HepG2 (cell line): ENCODE measurements around the gene FBXL13. TPM values are rescaled to one million over a fixed set of nuclear protein-coding genes. Genes with fewer than 3 reads are reported as not detected.

ENCODE experiments used
- AGO1 ChIP-seq: fragments of 200-400 bp; formaldehyde crosslinking; IDR thresholded peaks from 2 replicates; pipeline ENCODE4 v1.6.1; 2017; ENCODE audit warnings: mild to moderate bottlenecking, low read depth, low read length, moderate library complexity; ENCODE audit not compliant: poor library complexity, severe bottlenecking
- ARID3A ChIP-seq: IDR thresholded peaks from 2 replicates; pipeline ENCODE4 v1.6.1; 2012; ENCODE audit warnings: low read depth, low read length, improper control_type of control experiment
- ATF6 ChIP-seq: sonication (generic); formaldehyde crosslinking; conservative IDR thresholded peaks from 2 replicates; pipeline ENCODE4 v1.4.0; 2020; ENCODE audit warnings: missing genetic modification reagents
- BCL6 ChIP-seq: IDR thresholded peaks from 2 replicates; pipeline ENCODE4 v1.6.1; 2016; ENCODE audit warnings: missing genetic modification reagents, missing compliant biosample characterization
- CENPX ChIP-seq: sonication (generic); formaldehyde crosslinking; IDR thresholded peaks from 2 replicates; pipeline ENCODE4 v1.9.0; 2021; ENCODE audit warnings: mild to moderate bottlenecking, missing genetic modification reagents, moderate library complexity
- CHD4 ChIP-seq: fragments of 200-600 bp; sonication (generic); IDR thresholded peaks from 2 replicates; pipeline ENCODE4 v1.7.0; 2017; ENCODE audit warnings: mild to moderate bottlenecking, low read length, borderline replicate concordance
- HINFP ChIP-seq: sonication (generic); formaldehyde crosslinking; IDR thresholded peaks from 2 replicates; pipeline ENCODE4 v1.4.0; 2020; ENCODE audit warnings: low read depth, mild to moderate bottlenecking, missing genetic modification reagents
- HMG20B ChIP-seq: conservative IDR thresholded peaks from 2 replicates; pipeline ENCODE4 v1.6.1; 2016; ENCODE audit warnings: missing genetic modification reagents, missing compliant biosample characterization
- HOXA5 ChIP-seq: sonication (generic); formaldehyde crosslinking; IDR thresholded peaks from 2 replicates; pipeline ENCODE4 v1.4.0; 2020; ENCODE audit warnings: missing genetic modification reagents
- JDP2 ChIP-seq: sonication (generic); formaldehyde crosslinking; IDR thresholded peaks from 2 replicates; pipeline ENCODE4 v1.8.1; 2022; ENCODE audit warnings: missing genetic modification reagents, borderline replicate concordance
- JUNB ChIP-seq: sonication (generic); formaldehyde crosslinking; IDR thresholded peaks from 2 replicates; pipeline ENCODE4 v1.8.0; 2022; ENCODE audit warnings: missing genetic modification reagents, mild to moderate bottlenecking, borderline replicate concordance
- KLF13 ChIP-seq: sonication (generic); formaldehyde crosslinking; IDR thresholded peaks from 2 replicates; pipeline ENCODE4 v1.4.0; 2020; ENCODE audit warnings: mild to moderate bottlenecking, missing genetic modification reagents
- KLF9 ChIP-seq: IDR thresholded peaks from 2 replicates; pipeline ENCODE4 v1.6.1; 2016; ENCODE audit warnings: low read depth
- NR2C2 ChIP-seq: sonication (generic); formaldehyde crosslinking; IDR thresholded peaks from 2 replicates; pipeline ENCODE4 v1.4.0; 2020; ENCODE audit warnings: missing genetic modification reagents, mild to moderate bottlenecking, moderate library complexity, borderline replicate concordance
- SOX6 ChIP-seq, 2 experiments: fragments of 450-650 bp in 1 of 2; sonication (generic) in 1 of 2; formaldehyde crosslinking in 1 of 2; IDR thresholded peaks; 2 replicates each; pipeline versions ENCODE4 v1.4.0 to v1.6.1; 2017 to 2020; ENCODE audit warnings: antibody characterized with exemption in 1 of 2, mild to moderate bottlenecking in 1 of 2, missing genetic modification reagents in 1 of 2
- SP1 ChIP-seq, 2 experiments: fragments of 450-650 bp in 1 of 2; sonication (generic) in 1 of 2; formaldehyde crosslinking in 1 of 2; IDR thresholded peaks; 2 replicates each; pipeline versions ENCODE4 v1.4.0 to v1.6.1; 2016 to 2020; ENCODE audit warnings: missing genetic modification reagents in 1 of 2
- ZBTB37 ChIP-seq: sonication (generic); formaldehyde crosslinking; IDR thresholded peaks from 2 replicates; pipeline ENCODE4 v1.4.0; 2020; ENCODE audit warnings: mild to moderate bottlenecking, missing genetic modification reagents
- ZBTB39 ChIP-seq: sonication (generic); formaldehyde crosslinking; IDR thresholded peaks from 2 replicates; pipeline ENCODE4 v1.5.0; 2020; ENCODE audit warnings: missing genetic modification reagents
- ZNF432 ChIP-seq: sonication (generic); formaldehyde crosslinking; IDR thresholded peaks from 2 replicates; pipeline ENCODE4 v1.5.0; 2020; ENCODE audit warnings: missing genetic modification reagents, mild to moderate bottlenecking, borderline replicate concordance
- ZNF484 ChIP-seq: sonication (generic); formaldehyde crosslinking; IDR thresholded peaks from 2 replicates; pipeline ENCODE4 v1.5.1; 2020; ENCODE audit warnings: mild to moderate bottlenecking, low read depth, missing genetic modification reagents, borderline replicate concordance
- ZNF562 ChIP-seq: sonication (generic); formaldehyde crosslinking; IDR thresholded peaks from 2 replicates; pipeline ENCODE4 v1.8.0; 2022; ENCODE audit warnings: missing genetic modification reagents, borderline replicate concordance
- ZNF75D ChIP-seq: sonication (generic); formaldehyde crosslinking; IDR thresholded peaks from 2 replicates; pipeline ENCODE4 v1.8.1; 2023; ENCODE audit warnings: missing genetic modification reagents, mild to moderate bottlenecking, borderline replicate concordance
- polyA plus RNA-seq, 8 experiments: library from polyadenylated mRNA; depleted of rRNA in 3 of 8; stranded (reverse) in 7 of 8; unstranded in 1 of 8; fragments of >200 nt; fragmentation: Illumina TruSeq in 4 of 8; extraction: Trizol in 4 of 8; gene quantifications; 2 replicates each; pipeline versions ENCODE4 v1.2.1 to v1.2.3, GENCODE V29; 2011 to 2016; ENCODE audit warnings: low read depth in 4 of 8, missing spikeins in 1 of 8, mixed read lengths in 1 of 8; ENCODE audit not compliant: insufficient read depth in 1 of 8
- total RNA-seq, 5 experiments: library from RNA; depleted of rRNA; stranded (reverse); fragments of >200 nt; fragmentation: Illumina TruSeq; extraction: Trizol; gene quantifications; 2 replicates each; pipeline ENCODE4 v1.2.3, GENCODE V29; 2016; ENCODE audit warnings: low read depth in 1 of 5

FBXL13 gene
- total and polyA plus RNA-seq, 2 of the 13 experiments (the other 11 are each of a cell fraction or from before 2014, with no cell fraction given): 0.24 to 0.77 TPM

- TF ChIP-seq ZBTB39 (CRISPR knock-in tag) (no peak), ATF6 (CRISPR knock-in tag) (no peak), AGO1 (no peak), CHD4 (no peak), JUNB (no peak), HINFP (CRISPR knock-in tag) (no peak), JDP2 (CRISPR knock-in tag) (no peak), SP1 (IDR thresholded peaks at IDR 0.05) (no peak), SP1 (CRISPR knock-in tag; IDR thresholded peaks at IDR 0.05) (no peak), ARID3A (0 out of 2 replicates have a peak, but pooled peaks have one; percentile 29), KLF13 (no peak), ZNF562 (CRISPR knock-in tag) (no peak), BCL6 (CRISPR knock-in tag) (peak; percentile 59; the same call in 1 of the 2 replicates), HMG20B (CRISPR knock-in tag) (no peak), ZNF75D (CRISPR knock-in tag) (no peak), ZBTB37 (CRISPR knock-in tag) (no peak), HOXA5 (CRISPR knock-in tag) (no peak), ZNF484 (CRISPR knock-in tag) (no peak), NR2C2 (CRISPR knock-in tag) (no peak), CENPX (CRISPR knock-in tag) (no peak), SOX6 (IDR thresholded peaks at IDR 0.05) (no peak), SOX6 (CRISPR knock-in tag; IDR thresholded peaks at IDR 0.05) (peak; percentile 19; the same call in 1 of the 2 replicates), ZNF432 (CRISPR knock-in tag) (no peak), KLF9 (CRISPR knock-in tag) (no peak)
These were observed 205.4 kb downstream of the FBXL13 start (continued) for GRCh38 chr7:102869195-102869594.
